Measurements from ENCODE around the gene RXRG.

The RXRG gene

DNA sequence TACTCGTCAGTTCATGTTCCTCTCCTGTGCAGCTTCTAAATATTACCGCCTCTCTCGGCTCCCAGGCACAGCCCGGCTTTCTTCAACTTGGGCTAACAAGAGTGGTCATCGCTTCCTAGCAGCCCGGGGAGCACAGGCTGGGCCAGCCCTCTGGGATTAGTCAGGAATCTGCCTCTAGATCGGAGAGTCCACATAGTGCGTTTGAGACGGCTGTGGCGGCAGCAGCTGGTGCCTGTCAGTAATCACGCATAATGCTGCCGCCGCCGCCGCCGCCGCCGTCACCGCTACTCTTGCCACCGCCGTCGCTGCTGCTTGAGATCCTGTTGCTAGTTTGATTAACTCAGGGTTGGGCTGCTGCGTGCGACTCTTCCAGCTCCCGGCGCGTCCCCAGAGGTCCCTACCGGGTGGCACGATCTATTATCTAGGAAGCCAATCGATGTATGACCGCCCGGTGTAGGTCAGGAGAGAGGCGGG is at the start of gene RXRG:
TSS of gene RXRG (minus strand) at position 230 of the 474 bp plus-strand sequence. CDS start 233 bp downstream, outside the sequence.
- TF ChIP-seq, protein P1, sequence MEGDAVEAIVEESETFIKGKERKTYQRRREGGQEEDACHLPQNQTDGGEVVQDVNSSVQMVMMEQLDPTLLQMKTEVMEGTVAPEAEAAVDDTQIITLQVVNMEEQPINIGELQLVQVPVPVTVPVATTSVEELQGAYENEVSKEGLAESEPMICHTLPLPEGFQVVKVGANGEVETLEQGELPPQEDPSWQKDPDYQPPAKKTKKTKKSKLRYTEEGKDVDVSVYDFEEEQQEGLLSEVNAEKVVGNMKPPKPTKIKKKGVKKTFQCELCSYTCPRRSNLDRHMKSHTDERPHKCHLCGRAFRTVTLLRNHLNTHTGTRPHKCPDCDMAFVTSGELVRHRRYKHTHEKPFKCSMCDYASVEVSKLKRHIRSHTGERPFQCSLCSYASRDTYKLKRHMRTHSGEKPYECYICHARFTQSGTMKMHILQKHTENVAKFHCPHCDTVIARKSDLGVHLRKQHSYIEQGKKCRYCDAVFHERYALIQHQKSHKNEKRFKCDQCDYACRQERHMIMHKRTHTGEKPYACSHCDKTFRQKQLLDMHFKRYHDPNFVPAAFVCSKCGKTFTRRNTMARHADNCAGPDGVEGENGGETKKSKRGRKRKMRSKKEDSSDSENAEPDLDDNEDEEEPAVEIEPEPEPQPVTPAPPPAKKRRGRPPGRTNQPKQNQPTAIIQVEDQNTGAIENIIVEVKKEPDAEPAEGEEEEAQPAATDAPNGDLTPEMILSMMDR (IDR thresholded peaks at IDR 0.05; ENCODE audit: low read depth, low read length) = no peak
- H3K4me3 ChIP-seq (ENCODE audit: low read depth, low read length) = no peak within 1 kb of the TSS

DNA sequence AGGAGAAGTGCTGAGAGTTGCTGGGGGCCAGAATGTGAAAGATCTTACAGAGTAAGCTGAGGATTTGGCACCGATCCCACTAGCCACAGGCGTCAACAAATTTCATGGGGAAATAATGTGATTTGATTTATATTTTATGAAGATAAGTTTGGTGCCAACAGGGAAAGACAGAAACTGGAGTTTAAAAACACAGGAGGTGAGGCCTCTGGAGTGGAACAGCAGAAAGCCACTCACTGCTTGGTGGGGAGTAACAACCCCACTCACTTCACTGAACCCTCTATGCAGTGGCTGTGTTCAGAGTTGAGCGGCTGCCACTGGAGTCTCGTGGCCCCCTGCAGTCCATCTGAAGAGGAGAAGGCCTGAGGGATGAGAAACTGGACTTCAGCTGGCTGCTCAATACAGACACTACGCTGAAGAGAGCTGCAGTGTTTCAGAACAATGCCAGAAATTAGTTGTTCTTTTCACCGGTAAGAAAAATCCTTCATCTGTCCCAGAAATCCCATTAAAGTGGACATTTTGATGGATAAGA is 48.0 kb upstream of the RXRG start:
- H3K4me3 ChIP-seq (ENCODE audit: low read depth, low read length) = no peak overlapping the region
- TF ChIP-seq, protein P1 (IDR thresholded peaks at IDR 0.05; ENCODE audit: low read depth, low read length) = no peak

DNA sequence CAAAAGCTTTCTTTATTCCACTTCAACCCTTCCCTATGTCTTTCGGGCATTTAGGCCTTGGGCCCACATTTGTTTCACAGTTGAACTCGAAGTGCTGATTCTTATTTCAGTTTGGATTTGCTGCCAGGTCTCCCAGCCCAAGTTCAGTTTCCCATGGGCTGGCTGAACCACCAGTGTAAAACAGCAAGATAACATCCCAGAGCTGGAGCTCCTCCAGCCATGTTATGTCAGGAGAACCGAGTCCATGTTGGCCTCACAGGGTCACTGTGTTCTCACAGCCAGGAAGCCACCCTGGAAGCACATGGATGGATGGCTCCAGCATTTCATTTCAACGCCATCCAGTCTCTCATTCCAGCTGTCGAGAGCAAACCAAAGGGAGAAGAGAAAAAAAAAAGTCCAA is 45.2 kb upstream of the RXRG start:
- H3K4me3 ChIP-seq (ENCODE audit: low read depth, low read length) = no peak overlapping the region
- TF ChIP-seq, protein P1 (IDR thresholded peaks at IDR 0.05; ENCODE audit: low read depth, low read length) = no peak

GRCh38 chr1:165487921-165488320 is 43.0 kb upstream of the RXRG start:
- TF ChIP-seq, protein P1 (IDR thresholded peaks at IDR 0.05; ENCODE audit: low read depth, low read length) = no peak
- H3K4me3 ChIP-seq (ENCODE audit: low read depth, low read length) = no peak overlapping the region

DNA sequence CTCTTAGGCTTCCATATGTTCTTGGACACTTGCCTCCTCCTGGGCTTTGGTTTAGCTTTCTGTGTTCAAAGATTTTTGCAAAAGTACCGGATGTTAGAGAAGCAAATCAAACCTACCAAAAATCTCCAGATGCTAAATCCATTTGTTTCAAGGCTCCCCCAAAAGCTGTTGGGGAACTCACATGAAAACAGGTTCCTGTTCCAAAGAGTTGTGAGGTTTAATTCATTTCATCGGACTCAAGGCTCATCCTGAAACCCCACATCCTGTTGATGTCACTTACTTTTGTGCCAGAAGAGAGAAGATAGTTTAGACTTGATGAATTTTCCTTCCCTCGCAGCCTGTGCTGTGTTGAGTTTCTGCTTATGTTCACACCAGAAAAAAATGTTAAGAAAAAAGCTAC is 41.7 kb upstream of the RXRG start:
- TF ChIP-seq, protein P1 (IDR thresholded peaks at IDR 0.05; ENCODE audit: low read depth, low read length) = no peak

DNA sequence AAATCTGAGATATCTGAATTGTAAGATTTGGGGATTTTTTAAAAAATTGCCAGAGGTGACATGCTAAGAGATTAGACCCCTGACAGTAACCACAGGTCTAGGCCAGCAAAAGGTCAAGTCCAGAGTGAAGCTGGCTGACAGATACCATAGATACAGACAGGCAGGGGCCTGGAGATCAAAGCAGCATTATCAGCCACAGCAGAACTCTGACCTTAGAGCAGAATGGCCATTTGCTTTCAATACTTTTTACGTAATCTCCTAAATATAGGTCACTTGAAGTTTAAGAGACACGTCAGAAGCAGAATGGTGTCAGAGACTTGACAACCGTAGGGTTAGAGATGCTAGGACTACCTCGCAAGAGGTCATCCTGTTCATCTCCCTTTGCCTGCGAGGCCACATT is 40.8 kb upstream of the RXRG start:
- TF ChIP-seq, protein P1 (IDR thresholded peaks at IDR 0.05; ENCODE audit: low read depth, low read length) = no peak

More for the DNA sequence above, 41.7 kb upstream of the RXRG start:
- no peak overlapping the region for H3K4me3 ChIP-seq (ENCODE audit: low read depth, low read length)

GRCh38 chr1:165484532-165484931 is 39.6 kb upstream of the RXRG start:
- H3K4me3 ChIP-seq (ENCODE audit: low read depth, low read length) = no peak overlapping the region
- TF ChIP-seq, protein P1 (IDR thresholded peaks at IDR 0.05; ENCODE audit: low read depth, low read length) = no peak

More for the DNA sequence above, 40.8 kb upstream of the RXRG start:
- no peak overlapping the region for H3K4me3 ChIP-seq (ENCODE audit: low read depth, low read length)

All from WI38 (cell line).